Measurements from ENCODE around the gene LRRD1. TPM values are rescaled to one million over a fixed set of nuclear protein-coding genes. Genes with fewer than 3 reads are reported as not detected.
A peak's percentile ranks its signal among the peaks of the same experiment; 100 is the strongest.

LRRD1 gene
- total RNA-seq, 4 donors from 2014 or later: 0.29 TPM; not detected in 3

- 46% methylated on average over 15 of the region's 15 CpGs for WGBS
- peak overlapping the region; percentile 98 for H3K4me3 ChIP-seq
- peaks cover 31% of the 10 kb centered on the region for H3K4me1 ChIP-seq
- peaks cover 15% of the 10 kb centered on the region for H3K36me3 ChIP-seq
- no peaks in the 10 kb centered on the region for H3K9me3 ChIP-seq
- H3K27ac ChIP-seq: peak overlapping the region; percentile 96
- H3K27me3 ChIP-seq: no peaks in the 10 kb centered on the region
- no peak for DNase-seq (ENCODE audit: low spot score in 2 of 2)
- TF ChIP-seq POLR2AphosphoS5 (IDR thresholded peaks at IDR 0.05) (no peak), EP300 (IDR thresholded peaks at IDR 0.05) (no peak), POLR2A (IDR thresholded peaks at IDR 0.05) (no peak)
- TF ChIP-seq, protein P1, sequence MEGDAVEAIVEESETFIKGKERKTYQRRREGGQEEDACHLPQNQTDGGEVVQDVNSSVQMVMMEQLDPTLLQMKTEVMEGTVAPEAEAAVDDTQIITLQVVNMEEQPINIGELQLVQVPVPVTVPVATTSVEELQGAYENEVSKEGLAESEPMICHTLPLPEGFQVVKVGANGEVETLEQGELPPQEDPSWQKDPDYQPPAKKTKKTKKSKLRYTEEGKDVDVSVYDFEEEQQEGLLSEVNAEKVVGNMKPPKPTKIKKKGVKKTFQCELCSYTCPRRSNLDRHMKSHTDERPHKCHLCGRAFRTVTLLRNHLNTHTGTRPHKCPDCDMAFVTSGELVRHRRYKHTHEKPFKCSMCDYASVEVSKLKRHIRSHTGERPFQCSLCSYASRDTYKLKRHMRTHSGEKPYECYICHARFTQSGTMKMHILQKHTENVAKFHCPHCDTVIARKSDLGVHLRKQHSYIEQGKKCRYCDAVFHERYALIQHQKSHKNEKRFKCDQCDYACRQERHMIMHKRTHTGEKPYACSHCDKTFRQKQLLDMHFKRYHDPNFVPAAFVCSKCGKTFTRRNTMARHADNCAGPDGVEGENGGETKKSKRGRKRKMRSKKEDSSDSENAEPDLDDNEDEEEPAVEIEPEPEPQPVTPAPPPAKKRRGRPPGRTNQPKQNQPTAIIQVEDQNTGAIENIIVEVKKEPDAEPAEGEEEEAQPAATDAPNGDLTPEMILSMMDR (IDR thresholded peaks at IDR 0.05): no peak
Measured at GRCh38 chr7:92133133-92133736, 45.7 kb downstream of the LRRD1 start.

DNA sequence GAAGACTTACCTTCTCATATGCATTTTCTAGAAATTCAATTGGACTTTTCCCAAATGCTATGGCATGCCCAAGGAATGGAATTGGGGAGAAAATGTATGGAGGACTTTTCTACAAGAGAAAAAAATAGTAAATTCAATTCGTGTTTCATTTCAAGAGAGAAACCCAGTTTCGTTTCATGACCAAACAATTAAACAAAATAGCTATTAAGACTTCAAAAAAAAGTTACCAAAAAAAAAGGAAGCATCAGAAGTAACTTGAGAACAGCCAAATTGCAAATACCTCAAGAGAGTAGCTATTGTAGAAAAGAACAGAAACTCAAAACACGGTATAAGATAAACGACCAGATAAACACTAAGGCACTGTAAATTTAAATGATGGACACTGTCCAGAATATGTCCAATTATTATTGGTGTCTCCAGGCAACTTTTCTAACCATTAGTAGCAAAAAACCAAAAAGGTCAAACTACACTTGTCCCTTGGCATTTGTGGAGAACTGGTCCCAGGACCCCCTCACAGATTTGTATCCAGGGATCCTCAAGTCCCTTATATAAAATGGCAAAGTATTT lies 47.1 kb downstream of the LRRD1 start:
- TF ChIP-seq EP300 (IDR thresholded peaks at IDR 0.05) (no peak), POLR2A (IDR thresholded peaks at IDR 0.05) (no peak), POLR2AphosphoS5 (IDR thresholded peaks at IDR 0.05) (no peak)
- TF ChIP-seq, protein P1 (IDR thresholded peaks at IDR 0.05): no peak
- WGBS: 52% methylated on average over 4 of the region's 4 CpGs
- Histone ChIP-seq H3K36me3 (peaks cover 25% of the 10 kb centered on the region), H3K4me3 (no peak overlapping the region), H3K4me1 (peaks cover 31% of the 10 kb centered on the region), H3K27me3 (no peaks in the 10 kb centered on the region), H3K27ac (no peak overlapping the region), H3K9me3 (no peaks in the 10 kb centered on the region)
- DNase-seq (ENCODE audit: low spot score in 2 of 2): no peak

DNA sequence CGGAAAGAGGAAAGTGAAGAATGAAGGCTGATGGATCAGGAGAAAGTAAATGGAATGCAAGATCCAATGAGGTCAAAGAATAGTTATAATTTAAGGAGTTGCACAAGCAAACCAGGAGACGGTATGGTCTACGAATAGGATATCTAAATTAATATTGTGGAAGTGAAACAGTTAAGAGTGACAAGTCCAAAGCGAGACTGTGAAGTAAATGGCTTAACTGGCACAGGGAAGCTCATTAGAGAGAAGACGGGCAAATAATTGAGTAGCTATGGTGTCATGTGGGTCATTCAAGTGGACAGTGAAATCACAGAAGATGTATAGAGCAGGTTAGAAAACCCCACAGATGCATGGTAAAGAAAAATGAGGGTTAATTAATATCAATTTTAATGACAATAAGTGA lies 47.8 kb downstream of the LRRD1 start:
- Histone ChIP-seq H3K4me3 (no peak overlapping the region), H3K36me3 (peaks cover 27% of the 10 kb centered on the region), H3K27me3 (no peaks in the 10 kb centered on the region), H3K27ac (no peak overlapping the region), H3K9me3 (no peaks in the 10 kb centered on the region), H3K4me1 (peaks cover 31% of the 10 kb centered on the region)
- no peak for TF ChIP-seq POLR2AphosphoS5 (IDR thresholded peaks at IDR 0.05)
- no peak for TF ChIP-seq POLR2A (IDR thresholded peaks at IDR 0.05)
- TF ChIP-seq, protein P1 (IDR thresholded peaks at IDR 0.05): no peak
- no peak for TF ChIP-seq EP300 (IDR thresholded peaks at IDR 0.05)
- 94% methylated on average over 5 of the region's 5 CpGs for WGBS
- DNase-seq (ENCODE audit: low spot score in 2 of 2): no peak

DNA sequence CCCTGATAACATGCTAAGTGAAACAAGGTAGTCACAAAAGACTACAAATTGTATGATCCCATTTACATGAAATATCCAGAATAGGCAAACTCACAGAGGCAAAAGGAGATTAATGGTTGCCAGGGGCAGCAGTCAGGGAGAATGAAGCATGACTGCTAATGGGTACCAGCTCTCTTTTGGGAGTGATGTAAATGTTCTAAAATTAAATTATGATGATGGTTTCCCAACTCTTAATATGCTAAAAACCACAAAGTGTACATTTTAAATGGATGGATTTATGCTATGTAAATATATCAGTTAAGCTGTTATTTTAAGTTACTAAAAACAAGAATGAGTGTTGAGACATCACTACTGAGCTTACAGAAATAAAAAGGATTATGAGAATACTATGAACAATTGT lies 57.3 kb downstream of the LRRD1 start:
- TF ChIP-seq POLR2AphosphoS5 (IDR thresholded peaks at IDR 0.05) (no peak), EP300 (IDR thresholded peaks at IDR 0.05) (no peak), POLR2A (IDR thresholded peaks at IDR 0.05) (no peak)
- TF ChIP-seq, protein P1 (IDR thresholded peaks at IDR 0.05): no peak
- no peak overlapping the region for H3K4me3 ChIP-seq
- no peaks in the 10 kb centered on the region for H3K4me1 ChIP-seq
- peaks cover 51% of the 10 kb centered on the region for H3K36me3 ChIP-seq
- H3K9me3 ChIP-seq: no peaks in the 10 kb centered on the region
- H3K27me3 ChIP-seq: no peaks in the 10 kb centered on the region
- no peak for DNase-seq (ENCODE audit: low spot score in 2 of 2)
- no peak overlapping the region for H3K27ac ChIP-seq

DNA sequence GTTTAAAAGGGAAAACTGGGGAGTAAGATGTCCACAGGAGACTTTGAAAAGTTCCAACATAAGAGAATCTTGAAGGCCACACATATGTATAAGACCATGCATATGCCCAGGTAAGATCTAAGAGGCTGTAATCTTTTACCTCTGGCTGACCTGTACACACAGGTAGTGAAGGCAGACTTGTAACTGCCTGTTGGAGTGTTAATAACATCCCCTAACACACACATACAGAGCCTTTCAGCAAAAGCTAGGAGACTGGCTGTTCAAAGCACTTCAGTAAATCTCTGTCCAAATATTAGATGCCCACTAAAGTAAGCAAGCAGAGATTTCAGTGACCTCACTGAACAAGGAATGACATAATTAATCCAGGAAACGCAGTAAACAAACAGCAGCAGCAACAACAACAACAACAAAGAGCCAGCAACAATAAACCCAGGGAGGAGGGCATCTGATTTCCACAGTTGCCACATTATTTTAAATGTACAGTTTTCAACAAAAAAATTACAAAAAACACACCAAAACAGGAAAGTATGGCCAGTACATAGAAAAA lies 59.7 kb downstream of the LRRD1 start:
- no peaks in the 10 kb centered on the region for H3K4me1 ChIP-seq
- WGBS: 91% methylated on average over 1 of the region's 1 CpG

More for the DNA sequence above, 59.7 kb downstream of the LRRD1 start:
- no peak overlapping the region for H3K27ac ChIP-seq
- H3K27me3 ChIP-seq: no peaks in the 10 kb centered on the region
- H3K36me3 ChIP-seq: peaks cover 45% of the 10 kb centered on the region
- no peaks in the 10 kb centered on the region for H3K9me3 ChIP-seq
- no peak for DNase-seq (ENCODE audit: low spot score in 2 of 2)
- H3K4me3 ChIP-seq: no peak overlapping the region
- TF ChIP-seq POLR2AphosphoS5 (IDR thresholded peaks at IDR 0.05): no peak
- TF ChIP-seq, protein P1 (IDR thresholded peaks at IDR 0.05): no peak
- TF ChIP-seq POLR2A (IDR thresholded peaks at IDR 0.05): no peak
- TF ChIP-seq EP300 (IDR thresholded peaks at IDR 0.05): no peak
